Smooth muscle cell (in vitro differentiated cells): Measurements from ENCODE around the gene ZFHX3. TPM values are rescaled to one million over a fixed set of nuclear protein-coding genes. Genes with fewer than 3 reads are reported as not detected.

Experiments
- DNase-seq: peaks from one replicate; lab custom pipeline; 2025; ENCODE audit not compliant: unreplicated experiment; lab: John Stamatoyannopoulos, UW
- H2AFZ ChIP-seq: fragments of 200-600 bp; sonication (generic); 2 replicates; pipeline ENCODE4 v1.6.0; 2016; ENCODE audit warnings: antibody characterized with exemption, low read depth, mild to moderate bottlenecking
- H3F3A ChIP-seq: fragments of 200-600 bp; sonication (generic); 2 replicates; pipeline ENCODE4 v1.6.0; 2017; ENCODE audit warnings: antibody characterized with exemption, low read depth
- H3K27ac ChIP-seq: fragments of 200-600 bp; sonication (generic); 2 replicates; pipeline ENCODE4 v1.5.1; 2016; ENCODE audit warnings: low read depth, mild to moderate bottlenecking
- H3K27me3 ChIP-seq: fragments of 200-600 bp; sonication (generic); 2 replicates; pipeline ENCODE4 v1.6.1; 2016; ENCODE audit warnings: low read depth, mild to moderate bottlenecking
- H3K36me3 ChIP-seq: fragments of 200-600 bp; sonication (generic); 2 replicates; pipeline ENCODE4 v1.5.1; 2016; ENCODE audit warnings: low read depth
- H3K4me1 ChIP-seq: fragments of 200-600 bp; sonication (generic); 2 replicates; pipeline ENCODE4 v1.5.1; 2016; ENCODE audit warnings: low read depth
- H3K4me2 ChIP-seq: fragments of 200-600 bp; sonication (generic); 2 replicates; pipeline ENCODE4 v1.6.0; 2016; ENCODE audit warnings: mild to moderate bottlenecking
- H3K4me3 ChIP-seq: fragments of 200-600 bp; sonication (generic); 2 replicates; pipeline ENCODE4 v1.5.1; 2016; ENCODE audit warnings: mild to moderate bottlenecking
- H3K79me2 ChIP-seq: fragments of 200-600 bp; sonication (generic); 2 replicates; pipeline ENCODE4 v1.6.0; 2016; ENCODE audit warnings: low read depth, mild to moderate bottlenecking
- H3K9ac ChIP-seq: fragments of 200-600 bp; sonication (generic); 2 replicates; pipeline ENCODE4 v1.6.0; 2016; ENCODE audit warnings: low read depth
- H3K9me3 ChIP-seq: fragments of 200-600 bp; sonication (generic); replicated peaks from 2 replicates; pipeline ENCODE4 v1.5.1; 2016; ENCODE audit warnings: low read depth
- H4K20me1 ChIP-seq: fragments of 200-600 bp; sonication (generic); 2 replicates; pipeline ENCODE4 v1.6.0; 2016; ENCODE audit warnings: low read depth
- WGBS: methylation state at CpG from one replicate; pipeline ENCODE4 v1.1.7; 2016; ENCODE audit warnings: low lambda C conversion rate; 5-methylcytosine and 5-hydroxymethylcytosine counted together
- polyA plus RNA-seq: library from polyadenylated mRNA; unstranded; fragments of >200 nt; fragmentation: Nextera tagmentation; extraction: Ambion mirVana; gene quantifications from 2 replicates; pipeline ENCODE4 v1.2.1, GENCODE V29; 2016
- total RNA-seq: library from RNA; depleted of rRNA; stranded (reverse); fragments of >200 nt; gene quantifications from 2 replicates; pipeline ENCODE4 v1.2.3, GENCODE V29; 2014
- TF ChIP-seq, protein P1 (sequence below): fragments of 200-600 bp; sonication (generic); IDR thresholded peaks from 2 replicates; pipeline ENCODE4 v1.5.1; 2017; ENCODE audit warnings: borderline replicate concordance, mild to moderate bottlenecking, antibody characterized with exemption; ENCODE audit not compliant: insufficient read depth, poor library complexity, severe bottlenecking

ZFHX3 gene
- total and polyA plus RNA-seq, 2 experiments from 2014 or later = 3.1 to 9.8 TPM

DNA sequence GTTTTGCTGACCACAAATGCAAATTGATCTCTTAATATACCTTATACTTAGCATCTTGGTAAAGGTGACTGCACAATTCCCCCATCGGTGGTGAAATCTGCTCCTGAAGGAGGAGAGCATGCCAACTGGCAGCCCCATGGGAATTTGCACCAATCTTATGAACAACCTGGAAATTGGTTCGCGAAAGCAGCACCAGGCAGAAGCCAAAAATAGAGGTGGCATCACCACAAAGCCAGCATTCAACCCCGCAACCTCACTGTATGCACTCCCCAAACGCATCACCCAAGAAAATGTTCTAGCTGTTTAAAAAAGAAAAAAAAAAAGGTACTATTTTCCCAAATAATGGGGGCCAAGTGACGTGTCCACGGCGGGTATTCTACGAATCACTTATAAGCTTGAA is 213.4 kb downstream of the ZFHX3 start:
- no peaks in the 10 kb centered on the region for H3K9me3 ChIP-seq
- peaks cover 19% of the 10 kb centered on the region for H3K4me1 ChIP-seq
- no peaks in the 10 kb centered on the region for H3K36me3 ChIP-seq
- H3K4me3 ChIP-seq = no peak overlapping the region
- H2AFZ ChIP-seq = no peak overlapping the region
- no peak overlapping the region for H3K9ac ChIP-seq
- no peaks in the 10 kb centered on the region for H3K27me3 ChIP-seq
- no peaks in the 10 kb centered on the region for H3F3A ChIP-seq
- H4K20me1 ChIP-seq = peaks cover 58% of the 10 kb centered on the region
- 96% methylated on average over 9 of the region's 9 CpGs for WGBS
- H3K27ac ChIP-seq = no peak overlapping the region
- TF ChIP-seq, protein P1, sequence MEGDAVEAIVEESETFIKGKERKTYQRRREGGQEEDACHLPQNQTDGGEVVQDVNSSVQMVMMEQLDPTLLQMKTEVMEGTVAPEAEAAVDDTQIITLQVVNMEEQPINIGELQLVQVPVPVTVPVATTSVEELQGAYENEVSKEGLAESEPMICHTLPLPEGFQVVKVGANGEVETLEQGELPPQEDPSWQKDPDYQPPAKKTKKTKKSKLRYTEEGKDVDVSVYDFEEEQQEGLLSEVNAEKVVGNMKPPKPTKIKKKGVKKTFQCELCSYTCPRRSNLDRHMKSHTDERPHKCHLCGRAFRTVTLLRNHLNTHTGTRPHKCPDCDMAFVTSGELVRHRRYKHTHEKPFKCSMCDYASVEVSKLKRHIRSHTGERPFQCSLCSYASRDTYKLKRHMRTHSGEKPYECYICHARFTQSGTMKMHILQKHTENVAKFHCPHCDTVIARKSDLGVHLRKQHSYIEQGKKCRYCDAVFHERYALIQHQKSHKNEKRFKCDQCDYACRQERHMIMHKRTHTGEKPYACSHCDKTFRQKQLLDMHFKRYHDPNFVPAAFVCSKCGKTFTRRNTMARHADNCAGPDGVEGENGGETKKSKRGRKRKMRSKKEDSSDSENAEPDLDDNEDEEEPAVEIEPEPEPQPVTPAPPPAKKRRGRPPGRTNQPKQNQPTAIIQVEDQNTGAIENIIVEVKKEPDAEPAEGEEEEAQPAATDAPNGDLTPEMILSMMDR = no peak
- no peak overlapping the region for H3K4me2 ChIP-seq
- no peak for DNase-seq
- peaks cover 4% of the 10 kb centered on the region for H3K79me2 ChIP-seq

DNA sequence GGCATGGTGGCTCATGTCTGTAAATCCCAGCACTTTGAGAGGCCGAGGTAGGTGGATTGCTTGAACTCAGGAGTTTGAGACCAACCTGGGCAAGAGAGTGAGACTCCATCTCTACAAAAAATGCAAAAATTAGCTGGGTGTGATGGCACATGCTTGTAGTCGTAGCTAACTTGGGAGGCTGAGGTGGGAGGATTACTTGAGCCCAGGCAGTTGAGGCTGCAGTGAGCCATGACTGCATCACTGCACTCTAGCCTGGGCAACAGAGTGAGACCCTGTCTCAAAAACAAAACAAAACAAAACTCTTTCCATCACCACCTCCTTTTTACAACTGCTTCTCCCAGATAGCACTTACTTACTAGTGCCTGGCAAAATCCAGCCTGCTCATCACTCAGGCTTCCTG is 214.0 kb downstream of the ZFHX3 start:
- 97% methylated on average over 2 of the region's 2 CpGs for WGBS
- DNase-seq = no peak
- no peaks in the 10 kb centered on the region for H3K9me3 ChIP-seq
- H2AFZ ChIP-seq = no peak overlapping the region
- no peaks in the 10 kb centered on the region for H3F3A ChIP-seq
- peaks cover 14% of the 10 kb centered on the region for H3K4me1 ChIP-seq
- H4K20me1 ChIP-seq = peaks cover 60% of the 10 kb centered on the region
- no peak overlapping the region for H3K27ac ChIP-seq
- H3K4me2 ChIP-seq = no peak overlapping the region
- H3K27me3 ChIP-seq = no peaks in the 10 kb centered on the region
- H3K9ac ChIP-seq = no peak overlapping the region
- no peak overlapping the region for H3K4me3 ChIP-seq
- TF ChIP-seq, protein P1 = no peak
- H3K36me3 ChIP-seq = no peaks in the 10 kb centered on the region
- H3K79me2 ChIP-seq = peaks cover 4% of the 10 kb centered on the region

DNA sequence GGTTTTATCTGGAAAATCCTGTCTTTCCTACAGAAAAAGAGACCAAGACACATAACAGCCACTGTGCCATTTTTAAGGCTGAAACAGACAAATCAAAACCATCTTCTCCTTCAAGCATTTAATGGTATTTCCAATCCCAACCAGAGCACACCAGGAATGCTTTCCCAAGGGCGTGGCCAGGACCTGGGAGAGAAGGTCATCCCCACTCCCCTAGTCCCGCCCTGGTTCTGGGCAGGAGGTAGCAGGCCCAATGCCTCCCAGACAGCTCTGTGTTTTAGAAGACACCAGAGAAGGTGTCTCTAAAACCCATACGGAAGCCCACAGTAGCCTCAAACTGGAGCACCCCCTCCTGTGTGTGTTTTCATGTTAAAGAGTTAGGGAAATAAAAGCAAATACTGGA is 214.4 kb downstream of the ZFHX3 start:
- TF ChIP-seq, protein P1 = no peak
- H3K4me2 ChIP-seq = no peak overlapping the region
- H3K9me3 ChIP-seq = no peaks in the 10 kb centered on the region
- peaks cover 55% of the 10 kb centered on the region for H4K20me1 ChIP-seq
- no peak for DNase-seq
- peaks cover 4% of the 10 kb centered on the region for H3K79me2 ChIP-seq
- WGBS = 91% methylated on average over 3 of the region's 3 CpGs
- no peak overlapping the region for H2AFZ ChIP-seq
- no peaks in the 10 kb centered on the region for H3K36me3 ChIP-seq
- H3K4me3 ChIP-seq = no peak overlapping the region
- no peaks in the 10 kb centered on the region for H3K27me3 ChIP-seq
- H3F3A ChIP-seq = no peaks in the 10 kb centered on the region
- H3K27ac ChIP-seq = no peak overlapping the region
- no peak overlapping the region for H3K9ac ChIP-seq
- peaks cover 9% of the 10 kb centered on the region for H3K4me1 ChIP-seq

DNA sequence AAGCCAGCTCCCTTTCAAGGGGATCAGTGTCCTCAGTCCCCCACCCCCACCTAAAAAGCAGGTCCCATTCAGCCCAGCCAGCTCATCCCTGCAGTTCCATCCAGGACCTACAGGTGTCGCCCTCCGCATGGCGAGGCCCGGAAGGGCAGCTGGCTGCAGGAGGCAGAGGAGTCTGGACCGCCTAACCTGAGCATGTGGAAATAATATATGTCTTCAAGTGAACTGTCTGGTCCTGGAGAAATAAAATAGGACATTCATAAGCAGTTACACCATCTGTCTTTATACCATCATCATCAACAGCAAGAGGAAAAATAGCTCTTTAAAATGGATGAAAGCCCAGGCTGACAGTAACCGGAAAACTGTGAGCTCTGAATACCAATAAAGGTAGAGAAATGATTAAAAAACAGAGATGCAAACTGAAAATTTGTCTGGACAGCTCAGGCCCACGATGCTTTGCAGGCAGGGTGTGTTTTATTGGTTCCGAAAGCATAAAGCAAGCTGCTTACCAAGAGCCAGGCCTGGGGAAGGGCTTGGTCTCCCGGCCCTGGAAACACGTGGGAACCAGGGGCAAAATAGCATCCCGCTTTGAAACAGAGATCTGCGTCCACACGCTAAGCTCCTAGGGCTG is 215.2 kb downstream of the ZFHX3 start:
- no peaks in the 10 kb centered on the region for H3F3A ChIP-seq
- no peak overlapping the region for H3K4me2 ChIP-seq
- peaks cover 47% of the 10 kb centered on the region for H4K20me1 ChIP-seq
- no peaks in the 10 kb centered on the region for H3K27me3 ChIP-seq
- DNase-seq = peak; percentile 68
- no peak overlapping the region for H2AFZ ChIP-seq
- no peaks in the 10 kb centered on the region for H3K9me3 ChIP-seq
- H3K4me3 ChIP-seq = no peak overlapping the region
- H3K27ac ChIP-seq = no peak overlapping the region
- 43% methylated on average over 13 of the region's 13 CpGs for WGBS
- peaks cover 5% of the 10 kb centered on the region for H3K4me1 ChIP-seq
- peaks cover 3% of the 10 kb centered on the region for H3K79me2 ChIP-seq
- no peaks in the 10 kb centered on the region for H3K36me3 ChIP-seq
- TF ChIP-seq, protein P1 = peak; percentile 97
- no peak overlapping the region for H3K9ac ChIP-seq
